GM12878 (cell line): ENCODE measurements around the gene KAZN. TPM values are rescaled to one million over a fixed set of nuclear protein-coding genes. Genes with fewer than 3 reads are reported as not detected.
"Not testable (repeated sequence)": the region's sequence is repeated elsewhere in the genome, so short reads cannot be mapped to it uniquely, and the experiment has no call there.

Experiments used
- ATAC-seq: fragments of 200-7000 bp; cut with Tn5 transposase; 3 replicates; pipeline ENCODE4 v1.9.1; 2020; ENCODE audit warnings: mild to moderate bottlenecking, moderate library complexity
- BruUV-seq: library from RNA; stranded (reverse); fragments of 400-500 nt; replicated peaks from 2 replicates; lab custom pipeline; 2021; lab: Mats Ljungman, UMichigan
- CTCF ChIA-PET: fragments of 300-600 bp; sonication (Branson Sonifier 250); formaldehyde crosslinking; extraction: SDS; loops from one replicate; lab custom pipeline; 2021; ENCODE audit warnings: inconsistent platforms; lab: Yijun Ruan, JAX
- POLR2A ChIA-PET: fragments of 350-600 bp; formaldehyde crosslinking; extraction: SDS; loops from one replicate; lab custom pipeline; 2021; ENCODE audit warnings: inconsistent platforms; lab: Charles Lee
- RAD21 ChIA-PET: fragments of 300-600 bp; sonication (Branson Sonifier 250); formaldehyde crosslinking; loops from one replicate; lab custom pipeline; 2023; ENCODE audit warnings: antibody characterized with exemption; ENCODE audit not compliant: unreplicated experiment; lab: Charles Lee
- SMC1A ChIA-PET: fragments of 300-600 bp; sonication (Branson Sonifier 250); formaldehyde crosslinking; loops from one replicate; lab custom pipeline; 2023; ENCODE audit not compliant: unreplicated experiment, uncharacterized antibody; lab: Charles Lee
- DNase-seq: peaks from one replicate; pipeline ENCODE4 v3.0.0-alpha.2; 2011; ENCODE audit warnings: low read depth, low spot score
- FAIRE-seq: peaks from 3 replicates; lab custom pipeline; 2011; peaks lifted over from hg19 to GRCh38; lab: Jason Lieb, UNC
- H2AFZ ChIP-seq: 2 replicates; pipeline ENCODE4 v1.6.0; 2011; ENCODE audit warnings: low read depth, low read length, control low read depth; ENCODE audit not compliant: control insufficient read depth
- H3K27ac ChIP-seq: 2 replicates; pipeline ENCODE4 v1.5.1; 2011; ENCODE audit warnings: control low read depth; ENCODE audit not compliant: control insufficient read depth, insufficient read depth
- H3K27me3 ChIP-seq, 2 experiments: replicated peaks in 1 of 2; 2 replicates each; pipeline versions ENCODE4 v1.6.0 to v1.6.1; 2011; ENCODE audit warnings: low read length in 1 of 2; ENCODE audit not compliant: control insufficient read depth in 2 of 2, insufficient read depth in 2 of 2
- H3K36me3 ChIP-seq, 2 experiments: 2 replicates each; pipeline ENCODE4 v1.5.1; 2011; ENCODE audit warnings: low read length in 1 of 2; ENCODE audit not compliant: control insufficient read depth in 2 of 2, insufficient read depth in 2 of 2
- H3K4me1 ChIP-seq: 2 replicates; pipeline ENCODE4 v1.6.1; 2011; ENCODE audit warnings: mild to moderate bottlenecking, low read length, moderate library complexity, mixed read lengths; ENCODE audit not compliant: control insufficient read depth, insufficient read depth
- H3K4me2 ChIP-seq: 2 replicates; pipeline ENCODE4 v1.6.0; 2011; ENCODE audit warnings: control low read depth; ENCODE audit not compliant: control insufficient read depth, insufficient read depth
- H3K4me3 ChIP-seq: fragments of 200-600 bp; sonication (generic); 2 replicates; pipeline ENCODE4 v1.5.1; 2016
- H3K79me2 ChIP-seq: 2 replicates; pipeline ENCODE4 v1.6.0; 2011; ENCODE audit warnings: low read length; ENCODE audit not compliant: control insufficient read depth, insufficient read depth
- H3K9ac ChIP-seq: 2 replicates; pipeline ENCODE4 v1.8.0; 2011; ENCODE audit warnings: low read length, control low read depth, mixed read lengths; ENCODE audit not compliant: control insufficient read depth, insufficient read depth
- H3K9me3 ChIP-seq: replicated peaks from 3 replicates; pipeline ENCODE4 v1.5.1; 2011; ENCODE audit warnings: mild to moderate bottlenecking, low read length; ENCODE audit not compliant: control insufficient read depth, insufficient read depth
- H4K20me1 ChIP-seq: 2 replicates; pipeline ENCODE4 v1.6.0; 2011; ENCODE audit not compliant: control insufficient read depth, insufficient read depth
- ATF7 ChIP-seq: fragments of 450-650 bp; IDR thresholded peaks from 2 replicates; pipeline ENCODE4 v1.6.1; 2016; ENCODE audit warnings: low read depth, mild to moderate bottlenecking
- BCL11A ChIP-seq: IDR thresholded peaks from 2 replicates; pipeline ENCODE4 v1.6.1; 2011; ENCODE audit warnings: low read depth, low read length
- BCL3 ChIP-seq: IDR thresholded peaks from 2 replicates; pipeline ENCODE4 v1.6.1; 2011; ENCODE audit warnings: borderline replicate concordance, low read depth, mild to moderate bottlenecking, moderate library complexity, low read length; ENCODE audit not compliant: insufficient read depth, poor library complexity, severe bottlenecking
- E2F4 ChIP-seq: IDR thresholded peaks from 2 replicates; pipeline ENCODE4 v1.6.1; 2012; ENCODE audit warnings: low read depth, low read length, improper control_type of control experiment
- EGR1 ChIP-seq, 2 experiments: IDR thresholded peaks; 1 replicate in 1 of 2; 2 replicates in 1 of 2; pipeline ENCODE4 v1.6.1; 2011 to 2012; ENCODE audit warnings: low read depth in 2 of 2, low read length in 2 of 2, borderline replicate concordance in 1 of 2, mild to moderate bottlenecking in 1 of 2, moderate library complexity in 1 of 2
- IRF5 ChIP-seq: fragments of 450-650 bp; IDR thresholded peaks from 2 replicates; pipeline ENCODE4 v1.6.1; 2017; ENCODE audit warnings: borderline replicate concordance
- TBL1XR1 ChIP-seq: IDR thresholded peaks from 2 replicates; pipeline ENCODE4 v1.6.1; 2012; ENCODE audit warnings: low read depth, low read length, improper control_type of control experiment
- TCF3 ChIP-seq: IDR thresholded peaks from 2 replicates; pipeline ENCODE4 v1.6.1; 2012; ENCODE audit warnings: low read depth, mild to moderate bottlenecking, low read length, borderline replicate concordance; ENCODE audit not compliant: insufficient read depth
- WGBS: methylation state at CpG from one replicate; pipeline ENCODE4 v1.1.6; 2016; ENCODE audit warnings: low lambda C conversion rate; ENCODE audit not compliant: insufficient replicate concordance, insufficient coverage; ENCODE audit errors: missing lambda C conversion rate; 5-methylcytosine and 5-hydroxymethylcytosine counted together
- in situ Hi-C: fragments of 300-500 bp; cut with MboI; formaldehyde crosslinking; loops from 9 replicates; pipeline ENCODE4 v1.14.3; 2018; ENCODE audit warnings: mixed read lengths
- intact Hi-C: fragments of 100-400 bp; cut with micrococcal nuclease; formaldehyde crosslinking; loops from one replicate; pipeline ENCODE4 v1.14.2; 2022; ENCODE audit not compliant: unreplicated experiment
- polyA plus RNA-seq, 11 experiments: library from polyadenylated mRNA; depleted of rRNA in 4 of 11; unstranded in 6 of 11; stranded (reverse) in 5 of 11; fragments of >200 nt; fragmentation: Nextera tagmentation in 4 of 11; fragmentation: Illumina TruSeq in 1 of 11; extraction: Ambion mirVana in 4 of 11; extraction: Trizol in 1 of 11; gene quantifications; 1 replicate in 1 of 11; 2 replicates in 10 of 11; pipeline versions ENCODE4 v1.2.1 to v1.2.3, GENCODE V29; 2011 to 2016; ENCODE audit warnings: inconsistent platforms in 2 of 11, missing spikeins in 2 of 11, low read depth in 1 of 11
- total RNA-seq, 4 experiments: library from RNA; depleted of rRNA in 3 of 4; stranded (reverse); fragments of >200 nt in 3 of 4; fragmentation: Illumina TruSeq in 1 of 4; extraction: Trizol in 1 of 4; gene quantifications; 2 replicates each; pipeline versions ENCODE4 v1.2.1 to v1.2.3, GENCODE V29; 2013 to 2021

Gene KAZN
- total and polyA plus RNA-seq, 10 of the 15 experiments (the other 5 are each of a cell fraction or from before 2014, with no cell fraction given), result 0.72 to 4.0 (median 1.2) TPM

- SMC1A ChIA-PET, result interaction anchor here (0.9 kb wide), 1 partner anchor 63 kb away, joined by 4 read pairs; no protein-coding TSS in a partner anchor
- BruUV-seq, H3K27ac ChIP-seq, H3K27me3 ChIP-seq, intact Hi-C loops, in situ Hi-C loops, H4K20me1 ChIP-seq, H3K4me1 ChIP-seq, DNase-seq, H3K4me2 ChIP-seq, H3K9ac ChIP-seq, H3K36me3 ChIP-seq, ATAC-seq, H3K9me3 ChIP-seq, POLR2A ChIA-PET, FAIRE-seq, H3K79me2 ChIP-seq, RAD21 ChIA-PET, H3K4me3 ChIP-seq, H2AFZ ChIP-seq: not testable (repeated sequence)
- CTCF ChIA-PET, result interaction anchor here (0.9 kb wide), 1 partner anchor 49 kb away, joined by 3 read pairs; no protein-coding TSS in a partner anchor
- 55% methylated on average over 10 of the region's 10 CpGs for WGBS
These were observed 365.6 kb downstream of the KAZN start for GRCh38 chr1:14963791-14964710.

GRCh38 chr1:14964711-14965055 is 366.2 kb downstream of the KAZN start:
- Histone ChIP-seq H3K27me3 (no peaks in the 10 kb centered on the region), H3K9me3 (no peaks in the 10 kb centered on the region), H3K79me2 (no peaks in the 10 kb centered on the region), H2AFZ (no peak overlapping the region), H3K4me1 (no peaks in the 10 kb centered on the region), H3K9ac (no peak overlapping the region), H4K20me1 (no peaks in the 10 kb centered on the region), H3K27ac (no peak overlapping the region), H3K4me3 (no peak overlapping the region), H3K36me3 (no peaks in the 10 kb centered on the region), H3K4me2 (no peak overlapping the region)
- ChIA-PET CTCF (interaction anchor here (0.9 kb wide), 1 partner anchor 50 kb away, joined by 3 read pairs; no protein-coding TSS in a partner anchor), SMC1A (interaction anchor here (0.9 kb wide), 1 partner anchor 63 kb away, joined by 4 read pairs; no protein-coding TSS in a partner anchor), POLR2A (no interaction called here), RAD21 (no interaction called here)
- intact Hi-C loops, result no loop called here
- in situ Hi-C loops, result no loop called here
- no TSS peak for BruUV-seq
- 13% methylated on average over 4 of the region's 4 CpGs for WGBS
- ATAC-seq (no peak), FAIRE-seq (no peak), DNase-seq (no peak)
- no peak for TF ChIP-seq ATF7
- no peak for TF ChIP-seq TCF3
- no peak for TF ChIP-seq EGR1 (IDR thresholded peaks at IDR 0.05; ENCODE audit: borderline replicate concordance in 1 of 2, low read depth in 2 of 2, low read length in 2 of 2)
- no peak for TF ChIP-seq BCL11A
- no peak for TF ChIP-seq TBL1XR1
- TF ChIP-seq IRF5, result no peak
- no peak for TF ChIP-seq BCL3
- no peak for TF ChIP-seq E2F4
